Keratinocyte (primary cell): ENCODE data around the gene HSP90AB1. TPM values are rescaled to one million over a fixed set of nuclear protein-coding genes. Genes with fewer than 3 reads are reported as not detected.

Source experiments
- DNase-seq: peaks from one replicate; pipeline ENCODE4 v3.0.0-alpha.2; 2011; ENCODE audit warnings: low read depth, missing footprints, low spot score
- FAIRE-seq: peaks from 2 replicates; lab custom pipeline; 2011; peaks lifted over from hg19 to GRCh38; lab: Jason Lieb, UNC
- H2AFZ ChIP-seq: 2 replicates; pipeline ENCODE4 v1.6.0; 2012; ENCODE audit warnings: low read length, control low read depth, inconsistent platforms; ENCODE audit not compliant: control insufficient read depth
- H3K27ac ChIP-seq: 2 replicates; pipeline ENCODE4 v1.5.1; 2011; ENCODE audit warnings: low read length; ENCODE audit not compliant: control insufficient read depth, insufficient read depth
- H3K27me3 ChIP-seq: 3 replicates; pipeline ENCODE4 v1.6.0; 2011; ENCODE audit warnings: low read length; ENCODE audit not compliant: control insufficient read depth, insufficient read depth; ENCODE audit errors: extremely low read depth
- H3K36me3 ChIP-seq, 2 experiments: 2 replicates in 1 of 2; 3 replicates in 1 of 2; pipeline ENCODE4 v1.5.1; 2011; ENCODE audit warnings: low read length in 2 of 2, mild to moderate bottlenecking in 1 of 2; ENCODE audit not compliant: control insufficient read depth in 2 of 2, insufficient read depth in 2 of 2; ENCODE audit errors: extremely low read depth in 1 of 2
- H3K4me1 ChIP-seq: 3 replicates; pipeline ENCODE4 v1.5.1; 2011; ENCODE audit warnings: low read length; ENCODE audit not compliant: control insufficient read depth, insufficient read depth; ENCODE audit errors: extremely low read depth
- H3K4me2 ChIP-seq: 3 replicates; pipeline ENCODE4 v1.6.0; 2011; ENCODE audit warnings: low read depth, low read length; ENCODE audit not compliant: control insufficient read depth, insufficient read depth; ENCODE audit errors: extremely low read depth
- H3K4me3 ChIP-seq, 3 experiments: fragments of 200-600 bp in 1 of 3; sonication (generic) in 1 of 3; 2 replicates in 2 of 3; 3 replicates in 1 of 3; pipeline ENCODE4 v1.5.1; 2011 to 2016; ENCODE audit warnings: low read length in 3 of 3, mild to moderate bottlenecking in 3 of 3, control low read depth in 2 of 3, inconsistent platforms in 1 of 3, low read depth in 1 of 3, mixed read lengths in 1 of 3, mixed run types in 1 of 3, moderate library complexity in 1 of 3; ENCODE audit not compliant: control insufficient read depth in 2 of 3, insufficient read depth in 2 of 3; ENCODE audit errors: extremely low read depth in 1 of 3
- H3K79me2 ChIP-seq: 2 replicates; pipeline ENCODE4 v1.6.0; 2012; ENCODE audit warnings: low read length; ENCODE audit not compliant: control insufficient read depth, insufficient read depth
- H3K9ac ChIP-seq: 3 replicates; pipeline ENCODE4 v1.6.0; 2011; ENCODE audit warnings: low read length; ENCODE audit not compliant: control insufficient read depth, insufficient read depth; ENCODE audit errors: extremely low read depth
- H3K9me1 ChIP-seq: 3 replicates; pipeline ENCODE4 v1.6.0; 2011; ENCODE audit warnings: low read length; ENCODE audit not compliant: control insufficient read depth, insufficient read depth; ENCODE audit errors: extremely low read depth
- H3K9me3 ChIP-seq: 2 replicates; pipeline ENCODE4 v1.5.1; 2012; ENCODE audit warnings: low read depth, low read length; ENCODE audit not compliant: control insufficient read depth
- H4K20me1 ChIP-seq: 3 replicates; pipeline ENCODE4 v1.6.0; 2011; ENCODE audit warnings: low read length; ENCODE audit not compliant: control insufficient read depth, insufficient read depth; ENCODE audit errors: extremely low read depth
- EZH2 ChIP-seq: IDR thresholded peaks from one replicate; pipeline ENCODE4 v1.6.1; 2012; ENCODE audit warnings: inconsistent platforms, mild to moderate bottlenecking, low read length, moderate library complexity
- dilution Hi-C: fragments of 300-500 bp; cut with MboI; formaldehyde crosslinking; loops from one replicate; pipeline ENCODE4 v1.7.0; 2020; ENCODE audit warnings: low sequenced_read_pairs; ENCODE audit not compliant: extremely low pct_ligation_motif_present
- polyA plus RNA-seq, 5 experiments: library from polyadenylated mRNA; depleted of rRNA in 3 of 5; stranded (reverse) in 3 of 5; stranded (forward) in 1 of 5; unstranded in 1 of 5; fragments of >200 nt; gene quantifications; 1 replicate in 1 of 5; 2 replicates in 3 of 5; 3 replicates in 1 of 5; pipeline versions ENCODE4 v1.2.1 to v1.2.3, GENCODE V29; 2011 to 2012; ENCODE audit warnings: missing spikeins in 2 of 5, low read depth in 1 of 5, low replicate concordance in 1 of 5
- TF ChIP-seq, protein P1 (sequence below), 3 experiments: IDR thresholded peaks in 1 of 3; conservative IDR thresholded peaks in 1 of 3; optimal IDR thresholded peaks in 1 of 3; 2 replicates in 2 of 3; 3 replicates in 1 of 3; pipeline versions ENCODE3 to v1.5.1; 2011; ENCODE audit warnings: low read length in 3 of 3, mild to moderate bottlenecking in 3 of 3, moderate library complexity in 2 of 3, control low read depth in 1 of 3, inconsistent platforms in 1 of 3; ENCODE audit not compliant: insufficient read depth in 2 of 3; ENCODE audit errors: extremely low read depth in 1 of 3

HSP90AB1 gene
- polyA plus RNA-seq, 1 donor (not counting 4 experiments of a cell fraction or from before 2014, with no cell fraction given), result 1,089 TPM

- H3K9me1 ChIP-seq, result peaks cover 3% of the 10 kb centered on the region
- no peak overlapping the region for H3K9ac ChIP-seq
- H4K20me1 ChIP-seq, result no peaks in the 10 kb centered on the region
- no peaks in the 10 kb centered on the region for H3K9me3 ChIP-seq
- no peaks in the 10 kb centered on the region for H3K27me3 ChIP-seq
- dilution Hi-C loops, result no loop called here
- no peak overlapping the region for H3K4me2 ChIP-seq
- H3K36me3 ChIP-seq, result peaks cover 4 to 13% of the 10 kb centered on the region in 2 experiments
- TF ChIP-seq, protein P1, sequence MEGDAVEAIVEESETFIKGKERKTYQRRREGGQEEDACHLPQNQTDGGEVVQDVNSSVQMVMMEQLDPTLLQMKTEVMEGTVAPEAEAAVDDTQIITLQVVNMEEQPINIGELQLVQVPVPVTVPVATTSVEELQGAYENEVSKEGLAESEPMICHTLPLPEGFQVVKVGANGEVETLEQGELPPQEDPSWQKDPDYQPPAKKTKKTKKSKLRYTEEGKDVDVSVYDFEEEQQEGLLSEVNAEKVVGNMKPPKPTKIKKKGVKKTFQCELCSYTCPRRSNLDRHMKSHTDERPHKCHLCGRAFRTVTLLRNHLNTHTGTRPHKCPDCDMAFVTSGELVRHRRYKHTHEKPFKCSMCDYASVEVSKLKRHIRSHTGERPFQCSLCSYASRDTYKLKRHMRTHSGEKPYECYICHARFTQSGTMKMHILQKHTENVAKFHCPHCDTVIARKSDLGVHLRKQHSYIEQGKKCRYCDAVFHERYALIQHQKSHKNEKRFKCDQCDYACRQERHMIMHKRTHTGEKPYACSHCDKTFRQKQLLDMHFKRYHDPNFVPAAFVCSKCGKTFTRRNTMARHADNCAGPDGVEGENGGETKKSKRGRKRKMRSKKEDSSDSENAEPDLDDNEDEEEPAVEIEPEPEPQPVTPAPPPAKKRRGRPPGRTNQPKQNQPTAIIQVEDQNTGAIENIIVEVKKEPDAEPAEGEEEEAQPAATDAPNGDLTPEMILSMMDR (optimal IDR thresholded peaks at IDR 0.05 in 1 of 3, IDR thresholded peaks at IDR 0.05 in 1 of 3, conservative IDR thresholded peaks at IDR 0.05 in 1 of 3; ENCODE audit: extremely low read depth in 1 of 3, insufficient read depth in 2 of 3, low read length in 3 of 3), result no peak
- no peak for TF ChIP-seq EZH2
- H3K79me2 ChIP-seq, result no peaks in the 10 kb centered on the region
- no peak overlapping the region for H3K4me3 ChIP-seq
- H3K4me1 ChIP-seq, result peaks cover 40% of the 10 kb centered on the region
- FAIRE-seq (no peak), DNase-seq (no peak)
- H3K27ac ChIP-seq, result no peak overlapping the region
- H2AFZ ChIP-seq, result no peak overlapping the region
Measured at GRCh38 chr6:44235891-44236516, 10.9 kb upstream of the HSP90AB1 start.

DNA sequence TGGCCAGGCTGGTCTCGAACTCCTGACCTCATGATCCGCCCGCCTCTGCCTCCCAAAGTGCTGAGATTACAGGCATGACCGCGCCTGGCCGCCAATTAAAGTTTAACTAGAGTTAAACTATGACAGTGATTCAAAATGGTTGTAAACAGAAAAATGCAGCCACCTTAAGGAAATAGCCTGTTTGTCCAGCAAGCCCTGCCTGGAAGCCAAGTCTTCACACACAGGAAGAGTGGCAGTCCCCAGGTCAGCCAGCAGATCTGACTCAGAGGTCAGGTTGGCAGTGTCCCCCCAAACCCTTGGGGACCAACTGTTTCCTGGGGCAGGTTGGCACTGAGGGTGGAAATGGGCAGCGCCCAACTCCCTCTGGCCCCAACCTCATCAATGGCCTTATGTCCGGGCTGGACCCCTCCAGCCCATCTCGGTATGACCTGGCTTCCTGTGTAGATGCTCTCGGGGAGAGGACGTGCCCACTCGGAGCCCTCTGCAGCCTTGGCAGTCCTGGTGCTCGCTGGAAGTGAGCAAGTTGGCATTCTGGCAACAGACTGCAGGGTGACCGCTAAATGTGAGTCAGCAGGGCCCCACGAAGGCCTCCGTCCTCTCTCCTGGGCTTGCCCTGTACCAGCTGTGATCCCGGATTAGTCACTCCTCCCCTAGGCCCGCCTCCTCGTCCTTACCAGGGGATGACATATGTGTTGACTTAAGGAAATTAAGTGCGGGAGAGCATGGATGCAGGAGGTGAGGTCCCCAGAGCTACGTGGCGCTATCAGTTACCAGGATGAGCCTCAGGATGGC lies 9.7 kb upstream of the HSP90AB1 start:
- H3K9me1 ChIP-seq, result peaks cover 3% of the 10 kb centered on the region
- H3K4me2 ChIP-seq, result peak overlapping the region; percentile 85
- FAIRE-seq (peak; percentile 88), DNase-seq (no peak)
- H3K9ac ChIP-seq, result peak overlapping the region; percentile 76
- TF ChIP-seq EZH2, result no peak
- TF ChIP-seq, protein P1 (optimal IDR thresholded peaks at IDR 0.05 in 1 of 3, IDR thresholded peaks at IDR 0.05 in 1 of 3, conservative IDR thresholded peaks at IDR 0.05 in 1 of 3; ENCODE audit: extremely low read depth in 1 of 3, insufficient read depth in 2 of 3, low read length in 3 of 3), result no peak
- H3K79me2 ChIP-seq, result no peaks in the 10 kb centered on the region
- peak overlapping the region; percentile 44 to 69 (median 69) for H3K4me3 ChIP-seq
- no peaks in the 10 kb centered on the region for H4K20me1 ChIP-seq
- no peak overlapping the region for H2AFZ ChIP-seq
- H3K27me3 ChIP-seq, result no peaks in the 10 kb centered on the region
- no peaks in the 10 kb centered on the region for H3K9me3 ChIP-seq
- dilution Hi-C loops, result no loop called here
- H3K36me3 ChIP-seq, result peaks cover 0 to 6% of the 10 kb centered on the region in 2 experiments
- peak overlapping the region; percentile 83 for H3K27ac ChIP-seq
- peaks cover 40% of the 10 kb centered on the region for H3K4me1 ChIP-seq
